D341Med (cell line): ENCODE data around the gene EPGN.

Experiments
- DNase-seq: peaks from one replicate; pipeline ENCODE4 v3.0.0; 2012; ENCODE audit warnings: low spot score

EPGN gene

DNA sequence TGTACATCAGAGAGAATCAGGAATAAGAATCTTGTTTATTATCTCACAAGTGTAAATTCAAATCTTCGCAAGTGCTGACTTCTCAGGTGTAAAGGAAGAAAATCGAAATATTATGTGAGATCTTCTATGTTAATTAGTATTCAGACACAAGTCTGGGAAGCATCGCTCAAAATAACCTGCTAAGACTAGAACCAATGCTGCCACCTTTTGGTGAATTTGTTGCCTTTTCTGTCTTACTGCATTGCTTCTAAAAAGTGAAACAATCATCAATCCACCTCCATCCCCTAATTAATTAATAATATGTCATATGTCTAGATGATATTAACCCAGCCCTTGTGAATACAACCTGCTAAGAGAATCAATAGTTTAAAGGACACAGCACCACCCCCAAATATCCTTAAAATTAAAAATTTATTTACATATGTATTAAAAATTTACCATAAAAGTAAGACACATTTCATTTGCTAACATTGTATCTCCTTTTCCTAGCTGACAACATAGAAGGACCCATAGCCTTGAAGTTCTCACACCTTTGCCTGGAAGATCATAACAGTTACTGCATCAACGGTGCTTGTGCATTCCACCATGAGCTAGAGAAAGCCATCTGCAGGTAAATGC, 3.5 kb downstream of the EPGN start:
- DNase-seq: peak; percentile 36

DNA sequence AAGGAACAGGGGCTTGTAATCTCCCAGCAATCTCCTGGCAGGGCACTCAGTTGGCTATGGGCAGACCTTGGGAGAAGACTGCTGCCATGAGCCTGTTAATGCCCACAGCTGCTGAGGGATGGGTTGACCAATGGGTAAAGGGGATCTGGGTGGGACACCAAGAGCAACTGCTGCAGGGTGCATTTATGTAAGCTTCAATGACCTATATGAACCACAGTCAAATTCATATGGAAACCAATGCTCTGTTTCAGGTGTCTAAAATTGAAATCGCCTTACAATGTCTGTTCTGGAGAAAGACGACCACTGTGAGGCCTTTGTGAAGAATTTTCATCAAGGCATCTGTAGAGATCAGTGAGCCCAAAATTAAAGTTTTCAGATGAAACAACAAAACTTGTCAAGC, 6.1 kb downstream of the EPGN start:
- DNase-seq: no peak

DNA sequence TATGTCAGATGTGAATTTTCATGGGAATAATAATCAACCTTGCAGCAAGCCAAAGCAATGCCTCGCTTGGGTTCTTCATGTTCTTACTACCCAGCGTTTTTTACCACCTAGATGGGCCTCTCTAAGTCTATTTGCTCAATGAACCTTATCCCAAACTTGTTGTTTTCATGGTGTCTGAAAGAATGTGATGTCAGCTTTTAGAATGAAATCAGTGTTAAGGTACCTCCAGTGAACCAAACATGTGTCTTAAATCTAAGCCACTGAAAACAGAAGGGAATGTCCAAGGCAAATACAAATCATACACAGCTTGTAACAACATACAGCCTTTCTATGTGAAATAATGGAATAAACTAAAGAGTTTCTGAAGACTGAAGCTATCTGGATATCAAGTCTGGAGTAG, 6.7 kb downstream of the EPGN start:
- DNase-seq: no peak

DNA sequence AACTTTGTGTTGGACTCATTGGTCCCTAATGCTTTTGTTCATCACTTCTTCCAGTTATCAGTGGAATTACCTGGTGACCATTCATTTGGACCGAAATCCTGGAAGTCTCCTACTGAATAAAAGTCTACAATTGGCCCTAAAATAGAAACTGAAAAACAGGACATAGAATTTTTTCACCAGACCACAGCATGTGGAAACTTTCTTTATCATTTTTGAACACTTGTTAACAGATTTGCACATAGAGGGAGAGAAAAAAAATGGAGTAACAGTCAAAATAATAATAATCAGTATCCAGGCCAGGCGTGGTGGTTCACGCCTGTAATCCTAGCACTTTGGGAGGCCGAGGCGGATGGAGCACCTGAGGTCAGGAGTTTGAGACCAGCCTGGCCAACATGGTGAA, 7.1 kb downstream of the EPGN start:
- DNase-seq: no peak

DNA sequence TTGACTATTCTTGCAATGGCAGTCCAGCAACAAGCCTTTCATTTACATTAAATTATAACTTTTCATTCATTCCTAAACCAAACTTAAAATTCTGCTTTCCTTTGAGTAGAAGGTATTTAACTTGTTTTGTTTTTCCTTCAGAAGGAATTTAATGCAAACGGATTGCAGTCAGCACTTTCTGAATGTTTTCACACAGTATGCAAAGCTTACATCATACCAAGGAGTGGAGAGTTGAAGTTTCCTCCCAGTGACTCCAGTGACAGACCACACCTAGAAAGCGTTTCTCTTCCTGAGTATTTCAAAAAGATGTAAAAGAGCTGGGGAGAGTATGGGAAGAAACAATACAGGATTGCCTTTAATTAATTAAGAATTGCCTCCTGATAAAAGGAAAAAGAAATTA, 8.1 kb downstream of the EPGN start:
- DNase-seq: no peak

DNA sequence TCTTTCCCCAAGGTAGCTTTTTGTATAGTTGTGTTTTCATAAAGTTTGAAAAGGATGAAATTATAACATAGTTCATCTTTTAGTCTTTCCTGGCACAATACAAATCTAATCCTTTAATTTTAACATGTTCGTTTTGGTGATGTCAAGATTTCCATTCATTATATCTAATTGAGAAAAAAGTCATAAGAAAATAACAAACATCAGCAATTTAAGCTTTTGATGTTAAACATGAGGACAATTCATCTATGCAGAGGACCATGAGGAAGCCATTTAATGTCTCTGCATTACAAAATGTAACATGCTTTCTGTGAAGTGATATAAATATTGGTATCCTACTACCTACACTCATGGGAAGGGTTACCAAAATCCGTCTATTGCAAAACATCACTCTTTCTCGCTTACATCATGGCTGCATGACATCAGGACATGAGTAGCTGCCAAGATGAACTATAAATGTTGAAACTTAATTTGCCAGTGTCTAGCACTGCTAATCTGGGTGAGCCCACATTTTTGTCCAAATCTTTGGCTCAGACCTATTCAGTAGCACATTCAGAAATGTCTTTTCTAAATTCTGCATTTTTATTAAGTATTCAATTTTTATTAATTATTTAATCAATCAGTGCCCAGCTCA, 9.5 kb downstream of the EPGN start:
- no peak for DNase-seq

DNA sequence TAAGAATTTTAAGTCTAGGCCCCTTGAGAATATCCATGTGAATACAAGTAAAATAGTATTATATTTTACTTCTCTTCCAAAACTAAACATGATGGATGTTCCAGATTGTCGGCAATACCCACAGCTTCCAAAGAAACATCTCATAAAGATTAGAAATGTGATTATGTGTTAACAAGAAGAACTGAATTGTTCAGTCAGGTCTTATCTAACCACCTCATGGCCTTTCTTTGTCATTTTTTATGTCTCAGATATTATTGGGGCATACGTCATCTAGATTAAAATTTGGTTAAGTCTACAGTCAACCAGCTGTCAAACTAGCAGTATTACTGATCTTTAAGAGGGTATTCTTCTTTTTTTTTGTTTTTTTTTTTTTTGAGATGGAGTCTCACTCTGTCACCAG, 10.0 kb downstream of the EPGN start:
- DNase-seq: no peak

DNA sequence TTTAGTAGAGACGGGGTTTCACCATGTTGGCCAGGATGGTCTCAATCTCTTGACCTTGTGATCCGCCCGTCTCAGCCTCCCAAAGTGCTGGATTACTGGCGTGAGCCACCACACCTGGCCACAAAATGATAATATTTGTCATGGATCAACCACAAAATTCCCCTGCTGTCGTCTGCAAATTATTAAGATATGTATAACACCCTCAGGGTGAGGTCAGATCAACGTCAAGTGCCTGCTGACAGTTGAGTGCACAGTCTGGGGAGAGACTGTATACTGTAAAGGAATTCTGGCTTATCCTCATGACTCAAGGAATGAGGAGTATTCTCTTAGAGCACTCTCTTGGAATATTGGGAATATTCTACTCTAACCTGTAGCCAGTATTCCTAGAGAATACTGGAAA, 11.2 kb downstream of the EPGN start:
- no peak for DNase-seq

DNA sequence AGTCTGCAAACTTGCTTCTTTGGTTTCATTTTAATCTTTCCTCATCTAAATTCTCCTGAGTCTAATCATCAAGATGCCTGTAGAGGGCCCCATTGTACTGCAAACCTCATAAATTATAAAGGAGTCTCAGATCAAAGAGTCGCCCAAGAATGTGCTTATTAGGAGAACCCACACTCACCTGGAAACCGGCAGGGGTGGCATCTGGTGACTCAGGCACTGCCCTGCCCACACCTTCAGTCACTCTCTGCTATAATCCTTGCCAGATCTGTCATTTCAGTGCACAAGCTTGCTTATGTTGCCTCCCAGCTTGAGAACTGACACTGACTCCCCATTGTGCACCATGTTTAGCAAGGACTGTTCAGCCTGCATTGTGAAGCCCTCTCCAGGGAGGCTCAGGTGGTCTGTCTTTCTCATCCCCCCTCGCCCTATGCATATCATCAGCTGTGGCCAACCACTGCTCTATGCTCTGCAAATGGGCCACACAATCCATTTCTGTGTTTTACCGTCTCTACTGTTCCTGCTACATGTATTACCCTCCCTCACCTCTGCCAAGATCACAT, 12.4 kb downstream of the EPGN start:
- DNase-seq: peak; percentile 60

DNA sequence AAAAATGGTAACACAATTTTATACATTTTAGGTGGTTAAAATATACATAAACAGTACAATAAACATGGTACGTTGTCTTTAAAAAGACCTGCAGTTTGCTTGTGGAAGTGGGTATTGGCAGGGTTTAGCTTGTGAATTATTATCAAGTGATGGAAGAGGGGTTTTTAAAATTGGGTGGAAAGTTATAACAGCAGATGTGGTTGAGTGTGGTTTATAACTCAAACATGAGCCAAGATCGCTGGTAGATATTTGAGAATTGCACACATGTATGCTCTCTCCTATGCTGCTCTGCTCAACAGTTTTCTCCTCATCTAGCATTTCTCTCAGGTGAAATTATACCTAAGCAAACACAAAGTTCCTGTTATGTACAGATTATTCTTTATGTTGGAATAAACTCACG, 14.0 kb downstream of the EPGN start:
- no peak for DNase-seq

DNA sequence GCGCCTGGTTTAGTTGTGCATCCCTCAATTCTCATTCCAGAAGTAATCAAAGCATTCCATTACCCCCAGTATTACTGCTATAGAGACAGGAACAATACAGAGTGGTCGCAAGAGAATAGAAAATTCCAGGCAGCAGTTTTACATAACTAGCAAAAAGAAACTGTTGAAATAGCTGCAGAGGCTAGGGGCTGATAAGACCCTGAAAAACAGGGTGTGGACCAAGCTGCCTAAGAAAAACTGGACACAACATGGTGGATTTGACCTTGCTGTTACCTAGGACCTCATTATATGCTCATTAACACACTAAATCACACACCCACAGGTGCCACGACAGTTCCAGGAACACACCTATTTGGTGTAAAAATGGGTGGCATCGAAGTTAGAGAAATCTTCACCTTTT, 15.4 kb downstream of the EPGN start:
- DNase-seq: no peak

DNA sequence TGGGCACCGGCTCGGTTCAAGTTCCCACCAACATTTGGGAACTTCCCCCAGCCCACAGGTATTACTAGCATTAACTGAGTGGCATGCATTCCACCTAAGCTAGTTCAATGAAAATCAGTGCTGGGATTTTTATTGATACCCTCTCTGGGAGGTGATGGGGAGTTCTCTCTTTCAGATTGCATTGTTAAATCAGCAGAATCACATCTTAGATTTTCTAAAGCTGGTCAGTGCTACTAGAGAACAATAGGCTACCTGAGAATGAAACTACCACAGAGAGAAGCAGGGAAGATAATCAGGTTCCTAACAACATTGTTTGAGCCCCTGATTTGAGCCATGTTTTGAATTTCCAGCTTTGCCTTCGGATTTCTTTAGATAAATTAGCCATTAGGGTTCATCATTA, 16.0 kb downstream of the EPGN start:
- no peak for DNase-seq

DNA sequence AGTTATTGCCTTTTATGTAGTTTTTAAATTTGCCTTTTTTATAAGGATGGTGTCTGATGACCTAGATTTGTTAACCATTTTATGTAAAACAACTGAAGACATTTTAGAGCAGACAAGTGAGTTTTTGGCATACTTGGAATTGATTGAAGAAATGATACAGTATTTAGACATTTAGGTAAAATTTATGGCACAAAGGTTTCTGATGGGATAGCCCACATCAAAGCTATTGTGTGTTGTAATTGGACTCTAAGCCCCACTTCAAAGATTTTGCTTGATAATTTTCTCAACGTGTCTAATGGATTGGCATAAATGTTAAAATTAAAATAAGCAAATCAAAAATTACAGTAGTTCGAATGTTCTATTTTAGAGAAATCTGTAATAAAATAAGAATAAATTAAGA, 17.6 kb downstream of the EPGN start:
- DNase-seq: no peak

DNA sequence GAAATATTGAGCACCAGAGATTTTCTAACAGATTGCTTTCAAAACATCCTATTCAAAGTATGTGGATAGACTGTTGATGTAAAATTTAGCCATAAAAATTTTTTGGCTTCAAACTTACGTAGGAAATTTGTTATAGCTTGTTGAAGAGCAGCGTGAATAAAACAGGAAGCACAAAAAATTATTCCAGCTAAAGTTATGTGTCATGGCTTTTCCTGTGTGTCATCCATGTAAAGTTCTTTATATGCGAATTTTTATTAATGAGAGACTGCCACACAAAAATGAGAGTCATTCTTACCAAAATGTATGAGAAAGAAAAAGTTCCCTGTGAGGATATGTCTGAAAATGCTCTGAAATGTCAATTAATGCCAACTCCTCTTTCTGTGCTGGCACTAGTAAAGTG, 19.5 kb downstream of the EPGN start:
- DNase-seq: no peak

DNA sequence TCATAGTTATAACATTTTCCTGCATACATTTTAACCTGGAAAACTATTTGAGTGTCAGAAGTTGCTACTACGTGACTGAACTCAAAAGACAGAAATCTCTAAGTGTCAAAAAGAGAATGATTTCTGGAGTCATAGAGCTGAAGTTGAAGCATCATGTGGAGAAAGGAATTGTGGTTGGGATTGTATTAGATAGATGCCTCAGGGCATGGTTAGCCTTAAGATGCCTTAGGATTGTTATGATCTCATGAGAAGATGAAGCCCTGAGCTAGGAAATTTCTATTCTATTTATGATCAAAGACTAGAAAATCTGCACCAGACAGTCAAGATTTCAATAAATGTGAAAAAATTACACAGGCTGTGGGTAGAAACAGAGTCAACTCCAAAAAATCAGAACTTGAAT, 20.2 kb downstream of the EPGN start:
- no peak for DNase-seq

DNA sequence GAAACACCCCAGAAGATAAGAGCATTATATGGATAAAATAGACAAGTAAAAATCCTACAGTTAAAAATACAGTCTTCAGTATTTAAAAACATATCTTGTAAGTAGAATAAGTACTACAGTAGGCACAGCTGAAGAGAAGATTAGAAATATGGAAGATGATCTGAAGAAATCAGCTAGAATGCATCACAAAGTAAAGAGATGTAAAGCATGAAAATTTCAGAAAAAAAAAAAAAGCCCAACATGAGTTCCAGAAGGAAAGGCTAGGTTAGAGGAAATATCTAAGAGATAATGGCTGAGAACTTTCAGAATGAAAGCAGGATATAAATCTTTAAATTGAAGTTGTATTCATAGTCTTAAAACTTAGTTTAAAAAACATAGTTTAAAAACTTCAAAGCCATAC, 21.0 kb downstream of the EPGN start:
- DNase-seq: no peak

DNA sequence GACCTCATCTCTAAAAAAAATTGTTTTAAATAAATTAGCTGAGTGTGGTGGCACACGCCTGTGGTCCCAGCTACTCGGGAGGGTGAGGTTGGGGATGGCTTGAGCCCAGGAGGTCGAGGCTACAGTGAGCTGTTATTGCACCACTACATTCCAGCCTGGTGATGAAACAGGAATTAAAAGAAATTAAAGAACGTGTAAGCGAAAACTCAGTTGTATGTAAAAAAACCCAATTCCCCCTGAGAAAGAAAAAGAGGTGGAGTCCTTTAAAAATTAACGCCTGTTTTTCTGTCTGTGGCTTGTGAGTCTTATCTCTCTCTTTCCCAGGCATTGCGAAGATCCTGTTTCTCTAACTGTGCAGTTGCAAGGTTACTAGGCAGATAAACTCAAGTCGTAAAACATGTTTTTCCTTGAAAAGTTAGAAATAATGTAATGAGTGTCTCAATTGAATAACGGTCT, 22.1 kb downstream of the EPGN start:
- DNase-seq: no peak

DNA sequence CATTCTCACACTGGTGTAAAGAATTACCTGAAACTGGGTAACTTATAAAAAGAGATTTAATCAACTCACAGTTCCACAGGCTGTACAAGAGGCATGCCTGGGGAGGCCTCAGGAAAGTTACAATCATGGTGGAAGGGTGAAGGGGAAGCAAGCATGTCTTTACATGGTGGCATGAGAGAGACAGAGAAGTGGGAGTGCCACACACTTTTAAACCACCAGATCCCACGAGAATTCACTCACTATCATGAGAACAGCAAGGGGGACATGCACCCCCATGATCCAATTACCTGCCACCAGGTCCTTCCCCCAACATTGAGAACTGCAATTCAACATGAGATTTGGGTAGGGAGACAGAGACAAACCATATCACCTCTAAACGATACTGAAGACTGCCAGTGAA, 23.0 kb downstream of the EPGN start:
- no peak for DNase-seq

DNA sequence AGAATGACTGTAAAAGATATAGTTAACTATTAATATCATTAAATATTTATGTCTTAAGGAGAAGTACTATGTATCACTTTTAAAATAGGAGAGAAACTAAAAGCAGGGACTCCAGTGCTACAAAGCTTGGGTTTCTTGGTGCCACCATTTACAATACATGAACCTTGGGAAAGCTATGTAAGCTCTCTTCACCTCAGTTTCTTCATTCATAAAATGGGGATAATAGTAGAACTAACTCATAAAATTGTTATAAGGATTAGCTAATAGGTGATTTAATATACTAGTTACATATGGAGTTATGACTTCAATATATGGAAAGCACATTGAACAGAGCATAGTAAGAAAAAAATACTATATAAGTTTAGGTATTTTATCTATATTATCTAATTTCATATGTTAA, 23.7 kb downstream of the EPGN start:
- no peak for DNase-seq

DNA sequence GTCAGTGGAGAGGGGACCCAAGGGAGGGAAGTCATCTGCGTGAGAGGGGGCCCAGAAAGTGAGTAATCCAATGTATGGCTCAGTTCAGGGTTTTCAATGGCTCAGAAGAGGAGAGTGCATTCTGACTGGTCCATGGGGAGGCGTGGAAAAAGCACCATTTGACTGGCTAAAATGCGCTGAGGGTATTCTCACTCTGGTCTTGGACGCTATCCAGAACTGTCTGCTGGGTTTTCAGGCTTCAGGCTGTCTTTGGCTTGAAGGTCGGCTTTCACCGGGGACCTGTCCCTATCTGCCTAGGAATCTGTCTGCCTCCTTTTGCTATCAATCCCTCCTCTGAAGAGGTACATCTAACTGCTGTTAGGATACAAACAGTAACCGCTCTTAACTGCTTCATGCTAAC, 26.4 kb downstream of the EPGN start:
- DNase-seq: no peak

DNA sequence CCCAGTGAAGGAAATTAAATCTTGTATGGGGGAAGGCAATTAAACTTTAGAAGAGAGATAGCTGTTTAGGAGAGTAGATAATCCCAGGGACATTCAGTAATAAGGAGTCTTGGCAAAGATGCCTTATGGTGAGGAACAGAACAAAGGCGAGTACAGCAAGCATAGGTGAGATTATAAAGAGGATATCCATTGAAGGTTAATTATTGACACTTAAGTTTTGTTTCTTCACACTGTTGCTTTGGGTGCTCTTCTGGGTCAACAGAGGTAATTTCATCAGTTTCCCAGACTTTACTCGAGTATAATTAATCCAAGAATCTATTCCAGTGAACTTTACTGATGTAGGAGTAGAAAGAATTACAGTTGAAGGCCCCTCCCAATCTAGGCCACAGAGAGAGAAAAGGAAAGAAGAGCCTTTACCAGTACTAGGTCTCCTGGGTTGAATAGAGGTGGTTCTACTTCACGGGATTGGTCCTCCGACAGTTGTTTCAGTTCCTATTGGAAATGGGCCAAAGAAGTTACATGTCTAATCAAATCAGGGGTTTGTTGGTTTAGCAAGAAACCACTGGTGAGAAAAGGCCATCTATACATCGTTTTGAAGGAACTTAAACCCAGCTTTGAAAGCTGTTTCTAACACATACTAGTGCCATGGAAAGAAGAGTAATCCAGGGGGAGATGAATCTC, 27.2 kb downstream of the EPGN start:
- no peak for DNase-seq

DNA sequence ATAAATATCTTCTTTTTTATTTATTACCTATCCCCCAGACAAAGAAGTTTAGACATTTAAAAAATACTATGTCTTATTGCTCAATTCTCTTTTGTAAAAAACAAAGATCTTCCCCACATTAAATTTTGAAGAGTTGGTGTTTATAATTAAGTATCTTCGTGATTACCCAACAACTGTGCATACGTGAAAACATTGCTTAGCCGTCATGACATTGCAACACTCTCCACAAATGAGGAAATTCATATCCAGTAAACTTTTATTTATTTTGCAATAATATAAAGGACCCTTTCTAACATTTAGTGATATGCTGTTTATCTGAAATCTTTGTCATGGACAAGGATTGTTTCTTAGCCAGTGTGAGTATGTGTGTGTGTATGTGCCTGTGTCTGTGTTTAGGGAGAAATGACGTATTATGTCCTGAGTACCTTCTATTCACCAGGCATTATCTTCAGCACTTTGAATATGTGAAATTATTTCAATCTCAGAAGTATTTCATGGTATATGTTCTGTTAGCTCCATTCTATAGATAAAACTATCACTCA, 30.6 kb downstream of the EPGN start:
- no peak for DNase-seq

DNA sequence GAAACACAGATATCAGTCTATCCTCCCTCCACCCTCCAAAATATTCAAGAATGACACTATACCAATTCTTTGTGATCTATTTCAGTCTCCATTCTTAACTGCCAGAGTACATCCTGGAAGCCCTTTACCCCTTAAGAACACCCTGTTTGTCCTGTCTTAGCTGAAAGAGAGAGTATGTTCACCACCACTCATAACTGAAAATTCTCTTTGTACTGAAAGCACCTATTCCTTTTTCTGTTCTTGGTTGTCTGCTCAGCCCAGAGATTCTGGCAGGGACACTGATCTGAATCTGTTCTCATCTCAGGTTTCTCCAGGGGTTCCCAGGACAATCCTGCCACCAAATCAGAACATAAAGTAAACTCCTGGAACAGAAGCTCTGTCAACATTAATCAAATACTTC, 31.2 kb downstream of the EPGN start:
- DNase-seq: no peak
